Thyroid gland (tissue), 4 donors: ENCODE data around the gene TTC16. TPM values are rescaled to one million over a fixed set of nuclear protein-coding genes. Genes with fewer than 3 reads are reported as not detected.

Source experiments
- DNase-seq, 2 donors: peaks; one replicate each; pipeline ENCODE4 v3.0.0-alpha.2; 2019
- H3K27ac ChIP-seq, 3 donors: fragments of 200-600 bp; sonication (generic); 1 replicate in 2 of 3; 2 replicates in 1 of 3; pipeline ENCODE4 v1.5.1; 2016 to 2019; ENCODE audit warnings: mild to moderate bottlenecking in 1 of 3, moderate library complexity in 1 of 3
- H3K27me3 ChIP-seq: fragments of 200-600 bp; sonication (generic); one replicate; pipeline ENCODE4 v1.5.1; 2019
- H3K36me3 ChIP-seq, 2 donors: fragments of 200-600 bp; sonication (generic); one replicate each; pipeline ENCODE4 v1.5.1; 2016 to 2019
- H3K4me1 ChIP-seq, 2 donors: fragments of 200-600 bp; sonication (generic); one replicate each; pipeline ENCODE4 v1.5.1; 2017 to 2019
- H3K4me3 ChIP-seq, 3 donors: fragments of 200-600 bp; sonication (generic); replicated peaks in 1 of 3; 1 replicate in 2 of 3; 2 replicates in 1 of 3; pipeline ENCODE4 v1.5.1; 2016; ENCODE audit warnings: mild to moderate bottlenecking in 1 of 3
- H3K9me3 ChIP-seq: fragments of 200-600 bp; sonication (generic); one replicate; pipeline ENCODE4 v1.5.1; 2017
- CTCF ChIP-seq, 6 experiments: fragments of 200-600 bp in 3 of 6; fragments of 450-650 bp in 3 of 6; sonication (generic) in 3 of 6; IDR thresholded peaks; one replicate each; pipeline ENCODE4 v1.5.1; 2016 to 2019; ENCODE audit warnings: antibody characterized with exemption in 6 of 6, mild to moderate bottlenecking in 2 of 6, inconsistent platforms in 1 of 6, moderate library complexity in 1 of 6
- POLR2A ChIP-seq, 2 donors: fragments of 450-650 bp; IDR thresholded peaks; one replicate each; pipeline ENCODE4 v1.6.1; 2017; ENCODE audit warnings: antibody characterized with exemption in 2 of 2, mild to moderate bottlenecking in 2 of 2, moderate library complexity in 1 of 2
- WGBS, 2 donors: methylation state at CpG; one replicate each; pipeline ENCODE4 v1.1.5; 2017; 5-methylcytosine and 5-hydroxymethylcytosine counted together
- intact Hi-C: fragments of 100-400 bp; cut with DNase I; formaldehyde crosslinking; loops from one replicate; pipeline ENCODE4 v1.15.1; 2023
- total RNA-seq, 4 donors: library from RNA; depleted of rRNA; stranded (reverse); fragments of >200 nt; gene quantifications; one replicate each; pipeline ENCODE4 v1.2.3, GENCODE V29; 2016

The TTC16 gene
- total RNA-seq, 4 donors from 2014 or later, result 0.40 to 0.45 (median 0.44) TPM; not detected in 1

GRCh38 chr9:127694890-127695720 lies 20.8 kb upstream of the TTC16 start:
- DNase-seq, result no peak
- Histone ChIP-seq H3K4me3 (no peak overlapping the region), H3K27me3 (no peaks in the 10 kb centered on the region), H3K36me3 (peaks cover 0 to 11% of the 10 kb centered on the region in 2 donors), H3K9me3 (no peaks in the 10 kb centered on the region), H3K4me1 (peaks cover 11 to 14% of the 10 kb centered on the region in 2 donors), H3K27ac (no peak overlapping the region)
- intact Hi-C loops, result no loop called here
- WGBS, 2 donors, result 81% methylated on average over 9 of the region's 9 CpGs
- TF ChIP-seq CTCF (IDR thresholded peaks at IDR 0.05), result no peak
- no peak for TF ChIP-seq POLR2A (IDR thresholded peaks at IDR 0.05)

GRCh38 chr9:127697575-127697974 lies 18.3 kb upstream of the TTC16 start:
- Histone ChIP-seq H3K27me3 (no peaks in the 10 kb centered on the region), H3K4me1 (peaks cover 28 to 31% of the 10 kb centered on the region in 2 donors), H3K4me3 (no peak overlapping the region), H3K9me3 (no peaks in the 10 kb centered on the region), H3K36me3 (no peaks in the 10 kb centered on the region), H3K27ac (no peak overlapping the region)
- TF ChIP-seq POLR2A (IDR thresholded peaks at IDR 0.05) (no peak), CTCF (IDR thresholded peaks at IDR 0.05) (no peak)
- intact Hi-C loops, result no loop called here
- no peak for DNase-seq
- 87% methylated on average over 5 of the region's 5 CpGs for WGBS, 2 donors

GRCh38 chr9:127698386-127698785 lies 17.5 kb upstream of the TTC16 start:
- H3K9me3 ChIP-seq, result no peaks in the 10 kb centered on the region
- TF ChIP-seq POLR2A (IDR thresholded peaks at IDR 0.05) (no peak), CTCF (IDR thresholded peaks at IDR 0.05) (no peak)
- no peak for DNase-seq
- 93 to 95% methylated on average over 5 of the region's 5 CpGs for WGBS, 2 donors
- H3K27ac ChIP-seq, result peak overlapping the region; percentile 92 to 96 (median 93)
- intact Hi-C loops, result no loop called here
- no peak overlapping the region for H3K4me3 ChIP-seq
- H3K27me3 ChIP-seq, result no peaks in the 10 kb centered on the region
- peaks cover 28 to 31% of the 10 kb centered on the region in 2 donors for H3K4me1 ChIP-seq
- no peaks in the 10 kb centered on the region for H3K36me3 ChIP-seq

- 15 to 22% methylated on average over 25 to 41 of the region's 41 CpGs for WGBS, 2 donors
- peak; percentile 97 to 98 for DNase-seq
- peaks cover 28 to 31% of the 10 kb centered on the region in 2 donors for H3K4me1 ChIP-seq
- no peaks in the 10 kb centered on the region for H3K36me3 ChIP-seq
- no peaks in the 10 kb centered on the region for H3K27me3 ChIP-seq
- intact Hi-C loops, result no loop called here
- H3K4me3 ChIP-seq, result no peak overlapping the region
- TF ChIP-seq CTCF (IDR thresholded peaks at IDR 0.05) (peak in 4 of 6 experiments; percentile 13 to 45 (median 30)), POLR2A (IDR thresholded peaks at IDR 0.05) (peak in 1 of 2 donors; percentile 72)
- no peaks in the 10 kb centered on the region for H3K9me3 ChIP-seq
- H3K27ac ChIP-seq, result peak overlapping the region; percentile 92 to 96 (median 93)
These were observed 16.8 kb upstream of the TTC16 start for GRCh38 chr9:127698985-127699670.

- DNase-seq, result peak; percentile 49 to 61
- Histone ChIP-seq H3K27me3 (no peaks in the 10 kb centered on the region), H3K4me1 (peaks cover 28 to 31% of the 10 kb centered on the region in 2 donors), H3K36me3 (no peaks in the 10 kb centered on the region), H3K9me3 (no peaks in the 10 kb centered on the region), H3K27ac (peak overlapping the region; percentile 92 to 96 (median 93)), H3K4me3 (no peak overlapping the region)
- no peak for TF ChIP-seq CTCF (IDR thresholded peaks at IDR 0.05)
- intact Hi-C loops, result no loop called here
- WGBS, 2 donors, result 83 to 95% methylated on average over 2 of the region's 2 CpGs
These were observed 15.7 kb upstream of the TTC16 start for GRCh38 chr9:127700140-127700539.
